Measurements from ENCODE around the gene SPARCL1. TPM values are rescaled to one million over a fixed set of nuclear protein-coding genes. Genes with fewer than 3 reads are reported as not detected.
A peak's percentile ranks its signal among the peaks of the same experiment; 100 is the strongest.

The SPARCL1 gene
- total and polyA plus RNA-seq, 4 donors, result 93.2 to 486 (median 358) TPM

GRCh38 chr4:87481377-87481776 is 47.8 kb downstream of the SPARCL1 start:
- no peak overlapping the region for H3K4me3 ChIP-seq
- no peak overlapping the region for H3K27ac ChIP-seq (ENCODE audit: low read depth in 1 of 2, low read length in 1 of 2)
- H3K4me1 ChIP-seq (ENCODE audit: control insufficient read depth in 5 of 5, insufficient read depth in 5 of 5, low read length in 5 of 5), result peaks cover 0 to 2% (median 0%) of the 10 kb centered on the region in 5 donors
- DNase-seq, result no peak
- H3K36me3 ChIP-seq (ENCODE audit: control insufficient read depth in 4 of 4, insufficient read depth in 4 of 4, low read length in 4 of 4), result peaks cover 14 to 31% (median 18%) of the 10 kb centered on the region in 4 donors
- TF ChIP-seq, protein P1, sequence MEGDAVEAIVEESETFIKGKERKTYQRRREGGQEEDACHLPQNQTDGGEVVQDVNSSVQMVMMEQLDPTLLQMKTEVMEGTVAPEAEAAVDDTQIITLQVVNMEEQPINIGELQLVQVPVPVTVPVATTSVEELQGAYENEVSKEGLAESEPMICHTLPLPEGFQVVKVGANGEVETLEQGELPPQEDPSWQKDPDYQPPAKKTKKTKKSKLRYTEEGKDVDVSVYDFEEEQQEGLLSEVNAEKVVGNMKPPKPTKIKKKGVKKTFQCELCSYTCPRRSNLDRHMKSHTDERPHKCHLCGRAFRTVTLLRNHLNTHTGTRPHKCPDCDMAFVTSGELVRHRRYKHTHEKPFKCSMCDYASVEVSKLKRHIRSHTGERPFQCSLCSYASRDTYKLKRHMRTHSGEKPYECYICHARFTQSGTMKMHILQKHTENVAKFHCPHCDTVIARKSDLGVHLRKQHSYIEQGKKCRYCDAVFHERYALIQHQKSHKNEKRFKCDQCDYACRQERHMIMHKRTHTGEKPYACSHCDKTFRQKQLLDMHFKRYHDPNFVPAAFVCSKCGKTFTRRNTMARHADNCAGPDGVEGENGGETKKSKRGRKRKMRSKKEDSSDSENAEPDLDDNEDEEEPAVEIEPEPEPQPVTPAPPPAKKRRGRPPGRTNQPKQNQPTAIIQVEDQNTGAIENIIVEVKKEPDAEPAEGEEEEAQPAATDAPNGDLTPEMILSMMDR (IDR thresholded peaks at IDR 0.05; ENCODE audit: control extremely low read depth, extremely low read depth), result no peak
- no peak overlapping the region for H3K9ac ChIP-seq (ENCODE audit: insufficient read depth in 1 of 2, low read length in 2 of 2)
- H3K27me3 ChIP-seq (ENCODE audit: control insufficient read depth in 3 of 3, insufficient read depth in 3 of 3, low read length in 2 of 3), result no peaks in the 10 kb centered on the region
- no peaks in the 10 kb centered on the region for H3K9me3 ChIP-seq (ENCODE audit: control insufficient read depth in 4 of 4, insufficient read depth in 3 of 4, low read length in 3 of 4)
- no peak for ATAC-seq (ENCODE audit: insufficient read depth, low FRiP score)

GRCh38 chr4:87478732-87479250 is 50.4 kb downstream of the SPARCL1 start:
- WGBS, 2 donors, result 96 to 97% methylated on average over 1 of the region's 1 CpG
- Histone ChIP-seq H3K9ac (ENCODE audit: insufficient read depth in 1 of 2, low read length in 2 of 2) (no peak overlapping the region), H3K27ac (ENCODE audit: low read depth in 1 of 2, low read length in 1 of 2) (no peak overlapping the region), H3K4me1 (ENCODE audit: control insufficient read depth in 5 of 5, insufficient read depth in 5 of 5, low read length in 5 of 5) (peaks cover 0 to 2% (median 0%) of the 10 kb centered on the region in 5 donors), H3K4me3 (no peak overlapping the region), H3K36me3 (ENCODE audit: control insufficient read depth in 4 of 4, insufficient read depth in 4 of 4, low read length in 4 of 4) (peaks cover 15 to 36% (median 24%) of the 10 kb centered on the region in 4 donors), H3K27me3 (ENCODE audit: control insufficient read depth in 3 of 3, insufficient read depth in 3 of 3, low read length in 2 of 3) (no peaks in the 10 kb centered on the region), H3K9me3 (ENCODE audit: control insufficient read depth in 4 of 4, insufficient read depth in 3 of 4, low read length in 3 of 4) (no peaks in the 10 kb centered on the region)
- TF ChIP-seq, protein P1 (IDR thresholded peaks at IDR 0.05; ENCODE audit: control extremely low read depth, extremely low read depth), result no peak
- no peak for DNase-seq
- no peak for ATAC-seq (ENCODE audit: insufficient read depth, low FRiP score)

DNA sequence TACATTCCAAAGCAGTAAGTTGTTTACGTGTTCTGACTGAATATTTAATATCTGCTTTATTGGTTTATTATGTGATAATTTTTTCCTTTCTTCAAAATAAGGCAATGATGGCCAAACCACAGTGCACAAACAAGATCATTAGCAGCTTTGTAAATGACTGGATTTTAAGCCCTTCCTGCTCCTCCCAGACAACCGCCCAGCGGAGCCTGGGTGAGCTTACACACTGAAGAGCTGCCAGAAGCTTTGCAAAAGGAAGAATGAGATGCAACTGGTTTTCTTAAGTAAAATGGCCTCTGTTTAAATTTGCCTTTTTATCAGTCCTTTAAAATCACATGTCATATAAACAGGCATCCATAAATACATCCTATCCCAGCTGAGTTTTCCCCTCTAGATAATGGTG is 52.2 kb downstream of the SPARCL1 start:
- H3K4me1 ChIP-seq (ENCODE audit: control insufficient read depth in 5 of 5, insufficient read depth in 5 of 5, low read length in 5 of 5), result peaks cover 0 to 2% (median 0%) of the 10 kb centered on the region in 5 donors
- H3K4me3 ChIP-seq, result no peak overlapping the region
- ATAC-seq (ENCODE audit: insufficient read depth, low FRiP score) (no peak), DNase-seq (peak in 2 of 3 donors; percentile 10 to 29)
- no peak overlapping the region for H3K9ac ChIP-seq (ENCODE audit: insufficient read depth in 1 of 2, low read length in 2 of 2)
- H3K27ac ChIP-seq (ENCODE audit: low read depth in 1 of 2, low read length in 1 of 2), result no peak overlapping the region
- 79 to 89% methylated on average over 3 of the region's 3 CpGs for WGBS, 2 donors
- no peaks in the 10 kb centered on the region for H3K9me3 ChIP-seq (ENCODE audit: control insufficient read depth in 4 of 4, insufficient read depth in 3 of 4, low read length in 3 of 4)
- H3K27me3 ChIP-seq (ENCODE audit: control insufficient read depth in 3 of 3, insufficient read depth in 3 of 3, low read length in 2 of 3), result no peaks in the 10 kb centered on the region
- TF ChIP-seq, protein P1 (IDR thresholded peaks at IDR 0.05; ENCODE audit: control extremely low read depth, extremely low read depth), result no peak
- peaks cover 11 to 31% (median 22%) of the 10 kb centered on the region in 4 donors for H3K36me3 ChIP-seq (ENCODE audit: control insufficient read depth in 4 of 4, insufficient read depth in 4 of 4, low read length in 4 of 4)

- H3K4me1 ChIP-seq (ENCODE audit: control insufficient read depth in 5 of 5, insufficient read depth in 5 of 5, low read length in 5 of 5), result no peaks in the 10 kb centered on the region
- no peaks in the 10 kb centered on the region for H3K9me3 ChIP-seq (ENCODE audit: control insufficient read depth in 4 of 4, insufficient read depth in 3 of 4, low read length in 3 of 4)
- H3K27me3 ChIP-seq (ENCODE audit: control insufficient read depth in 3 of 3, insufficient read depth in 3 of 3, low read length in 2 of 3), result no peaks in the 10 kb centered on the region
- peaks cover 2 to 10% (median 5%) of the 10 kb centered on the region in 4 donors for H3K36me3 ChIP-seq (ENCODE audit: control insufficient read depth in 4 of 4, insufficient read depth in 4 of 4, low read length in 4 of 4)
- TF ChIP-seq, protein P1 (IDR thresholded peaks at IDR 0.05; ENCODE audit: control extremely low read depth, extremely low read depth), result no peak
- ATAC-seq (ENCODE audit: insufficient read depth, low FRiP score) (no peak), DNase-seq (no peak)
- H3K27ac ChIP-seq (ENCODE audit: low read depth in 1 of 2, low read length in 1 of 2), result no peak overlapping the region
- H3K9ac ChIP-seq (ENCODE audit: insufficient read depth in 1 of 2, low read length in 2 of 2), result no peak overlapping the region
- no peak overlapping the region for H3K4me3 ChIP-seq
- WGBS, 2 donors, result 84 to 90% methylated on average over 6 of the region's 6 CpGs
These were observed 59.8 kb downstream of the SPARCL1 start for GRCh38 chr4:87469390-87469789.
